Thyroid gland (tissue), 4 donors: ENCODE data around the gene PASK. TPM values are rescaled to one million over a fixed set of nuclear protein-coding genes. Genes with fewer than 3 reads are reported as not detected.

Experiments
- DNase-seq, 2 donors: peaks; one replicate each; pipeline ENCODE4 v3.0.0-alpha.2; 2019
- H3K27ac ChIP-seq, 3 donors: fragments of 200-600 bp; sonication (generic); 1 replicate in 2 of 3; 2 replicates in 1 of 3; pipeline ENCODE4 v1.5.1; 2016 to 2019; ENCODE audit warnings: mild to moderate bottlenecking in 1 of 3, moderate library complexity in 1 of 3
- H3K27me3 ChIP-seq: fragments of 200-600 bp; sonication (generic); one replicate; pipeline ENCODE4 v1.5.1; 2019
- H3K36me3 ChIP-seq, 2 donors: fragments of 200-600 bp; sonication (generic); one replicate each; pipeline ENCODE4 v1.5.1; 2016 to 2019
- H3K4me1 ChIP-seq, 2 donors: fragments of 200-600 bp; sonication (generic); one replicate each; pipeline ENCODE4 v1.5.1; 2017 to 2019
- H3K4me3 ChIP-seq, 3 donors: fragments of 200-600 bp; sonication (generic); replicated peaks in 1 of 3; 1 replicate in 2 of 3; 2 replicates in 1 of 3; pipeline ENCODE4 v1.5.1; 2016; ENCODE audit warnings: mild to moderate bottlenecking in 1 of 3
- H3K9me3 ChIP-seq: fragments of 200-600 bp; sonication (generic); one replicate; pipeline ENCODE4 v1.5.1; 2017
- CTCF ChIP-seq, 6 experiments: fragments of 200-600 bp in 3 of 6; fragments of 450-650 bp in 3 of 6; sonication (generic) in 3 of 6; IDR thresholded peaks; one replicate each; pipeline ENCODE4 v1.5.1; 2016 to 2019; ENCODE audit warnings: antibody characterized with exemption in 6 of 6, mild to moderate bottlenecking in 2 of 6, inconsistent platforms in 1 of 6, moderate library complexity in 1 of 6
- POLR2A ChIP-seq, 2 donors: fragments of 450-650 bp; IDR thresholded peaks; one replicate each; pipeline ENCODE4 v1.6.1; 2017; ENCODE audit warnings: antibody characterized with exemption in 2 of 2, mild to moderate bottlenecking in 2 of 2, moderate library complexity in 1 of 2
- WGBS, 2 donors: methylation state at CpG; one replicate each; pipeline ENCODE4 v1.1.5; 2017; 5-methylcytosine and 5-hydroxymethylcytosine counted together
- intact Hi-C: fragments of 100-400 bp; cut with DNase I; formaldehyde crosslinking; loops from one replicate; pipeline ENCODE4 v1.15.1; 2023
- small RNA-seq: library from RNA; depleted of rRNA; stranded (forward); fragments of <200 nt; gene quantifications from one replicate; pipeline ENCODE3, GENCODE V24; 2016
- total RNA-seq, 4 donors: library from RNA; depleted of rRNA; stranded (reverse); fragments of >200 nt; gene quantifications; one replicate each; pipeline ENCODE4 v1.2.3, GENCODE V29; 2016

PASK gene
- total RNA-seq, 4 donors from 2014 or later = 7.0 to 29.4 (median 20.8) TPM

- H3K27me3 ChIP-seq = no peaks in the 10 kb centered on the region
- H3K27ac ChIP-seq = peak overlapping the region; percentile 76 to 92 (median 85)
- peak; percentile 73 to 74 for DNase-seq
- intact Hi-C loops = no loop called here
- H3K9me3 ChIP-seq = no peaks in the 10 kb centered on the region
- WGBS, 2 donors = 45 to 48% methylated on average over 6 of the region's 6 CpGs
- TF ChIP-seq POLR2A (IDR thresholded peaks at IDR 0.05) (peak in 1 of 2 donors; percentile 57), CTCF (IDR thresholded peaks at IDR 0.05) (no peak)
- peaks cover 0 to 8% of the 10 kb centered on the region in 2 donors for H3K36me3 ChIP-seq
- no peak overlapping the region for H3K4me3 ChIP-seq
- H3K4me1 ChIP-seq = peaks cover 34 to 50% of the 10 kb centered on the region in 2 donors
Measured at GRCh38 chr2:241061275-241061674, 88.0 kb downstream of the PASK start.

Small RNA genes within 50 kb of the gene (small RNA-seq; reads per million reads assigned to genes)
- gene AC005237.2 = not detected

Other genes with a start within 250 kb of the PASK start
- not detected for gene CROCC2, start 243.1 kb downstream of the PASK start, total RNA-seq
- gene SNED1, start 150.9 kb downstream of the PASK start, total RNA-seq = 100 to 1,000 TPM in 1 of 4 donors, 10 to 100 TPM in 3; 47.7 to 122 (median 68.7) TPM
- 100 to 1,000 TPM in 1 of 4 donors, 10 to 100 TPM in 3; 67.8 to 110 (median 91.0) TPM for gene MTERF4, start 47.2 kb downstream of the PASK start, total RNA-seq
- gene PPP1R7, start 995 bp upstream of the PASK start, total RNA-seq = 10 to 100 TPM; 58.7 to 74.0 (median 68.8) TPM
- gene ANO7, start 39.2 kb upstream of the PASK start, total RNA-seq = 1 to 10 TPM in 1 of 4 donors, under 1 TPM in 2, not detected in 1; 0.94 to 1.8 (median 0.98) TPM
- 100 to 1,000 TPM; 303 to 490 (median 435) TPM for gene HDLBP, start 166.2 kb upstream of the PASK start, total RNA-seq
- 100 to 1,000 TPM; 340 to 417 (median 365) TPM for gene SEPTIN2, start 166.5 kb upstream of the PASK start, total RNA-seq
- gene FARP2, start 206.8 kb upstream of the PASK start, total RNA-seq = 10 to 100 TPM; 16.9 to 24.1 (median 20.3) TPM